NCI-H1092 treated with DMSO at 0.1 percent for 48 hours (cell line): ENCODE data around the gene ITGA5.

ENCODE experiments used
- DNase-seq: peaks from one replicate; lab custom pipeline; 2025; lab: John Stamatoyannopoulos, UW

The ITGA5 gene

GRCh38 chr12:54419088-54419887, at the start of gene ITGA5:
Gene ITGA5, minus strand, starts transcription at chr12:54419266. Its CDS starts 68 bp downstream, at chr12:54419198.
- no peak for DNase-seq

GRCh38 chr12:54465857-54466523, 46.9 kb upstream of the ITGA5 start:
- no peak for DNase-seq

GRCh38 chr12:54463484-54463883, 44.4 kb upstream of the ITGA5 start:
- DNase-seq = no peak

- no peak for DNase-seq
Observed at GRCh38 chr12:54463034-54463433, 44.0 kb upstream of the ITGA5 start.

GRCh38 chr12:54460317-54460923, 41.4 kb upstream of the ITGA5 start:
- no peak for DNase-seq

- DNase-seq = no peak
Observed at GRCh38 chr12:54459355-54459754, 40.3 kb upstream of the ITGA5 start.

- no peak for DNase-seq
Observed at GRCh38 chr12:54455760-54456469, 36.8 kb upstream of the ITGA5 start.

GRCh38 chr12:54452628-54453027, 33.6 kb upstream of the ITGA5 start:
- no peak for DNase-seq

- DNase-seq = no peak
Observed at GRCh38 chr12:54448344-54448743, 29.3 kb upstream of the ITGA5 start.

- no peak for DNase-seq
Observed at GRCh38 chr12:54447917-54448316, 28.9 kb upstream of the ITGA5 start.

- DNase-seq = peak; percentile 21
Observed at GRCh38 chr12:54444206-54444605, 25.1 kb upstream of the ITGA5 start.

GRCh38 chr12:54443446-54443845, 24.4 kb upstream of the ITGA5 start:
- DNase-seq = no peak

- DNase-seq = no peak
Observed at GRCh38 chr12:54442961-54443360, 23.9 kb upstream of the ITGA5 start.

GRCh38 chr12:54442099-54442498, 23.0 kb upstream of the ITGA5 start:
- no peak for DNase-seq

GRCh38 chr12:54439521-54440255, 20.6 kb upstream of the ITGA5 start:
- DNase-seq = peak; percentile 66

- DNase-seq = no peak
Observed at GRCh38 chr12:54439096-54439495, 20.0 kb upstream of the ITGA5 start.

- DNase-seq = no peak
Observed at GRCh38 chr12:54438517-54438916, 19.5 kb upstream of the ITGA5 start.

GRCh38 chr12:54437697-54438096, 18.6 kb upstream of the ITGA5 start:
- no peak for DNase-seq

- no peak for DNase-seq
Observed at GRCh38 chr12:54437243-54437642, 18.2 kb upstream of the ITGA5 start.

GRCh38 chr12:54432815-54433164, 13.7 kb upstream of the ITGA5 start:
- no peak for DNase-seq

GRCh38 chr12:54431911-54432814, 13.1 kb upstream of the ITGA5 start:
- DNase-seq = no peak
